CD4-positive, alpha-beta T cell treated with Interleukin-2 at 100 ng/mL for 4 hours (primary cell): ENCODE results near the gene MTMR8.
"Not testable (repeated sequence)": the region's sequence is repeated elsewhere in the genome, so short reads cannot be mapped to it uniquely, and the experiment has no call there.

ENCODE experiments used
- DNase-seq: peaks from one replicate; pipeline ENCODE4 v3.0.0-alpha.2; 2020; ENCODE audit warnings: low spot score

Gene MTMR8

DNA sequence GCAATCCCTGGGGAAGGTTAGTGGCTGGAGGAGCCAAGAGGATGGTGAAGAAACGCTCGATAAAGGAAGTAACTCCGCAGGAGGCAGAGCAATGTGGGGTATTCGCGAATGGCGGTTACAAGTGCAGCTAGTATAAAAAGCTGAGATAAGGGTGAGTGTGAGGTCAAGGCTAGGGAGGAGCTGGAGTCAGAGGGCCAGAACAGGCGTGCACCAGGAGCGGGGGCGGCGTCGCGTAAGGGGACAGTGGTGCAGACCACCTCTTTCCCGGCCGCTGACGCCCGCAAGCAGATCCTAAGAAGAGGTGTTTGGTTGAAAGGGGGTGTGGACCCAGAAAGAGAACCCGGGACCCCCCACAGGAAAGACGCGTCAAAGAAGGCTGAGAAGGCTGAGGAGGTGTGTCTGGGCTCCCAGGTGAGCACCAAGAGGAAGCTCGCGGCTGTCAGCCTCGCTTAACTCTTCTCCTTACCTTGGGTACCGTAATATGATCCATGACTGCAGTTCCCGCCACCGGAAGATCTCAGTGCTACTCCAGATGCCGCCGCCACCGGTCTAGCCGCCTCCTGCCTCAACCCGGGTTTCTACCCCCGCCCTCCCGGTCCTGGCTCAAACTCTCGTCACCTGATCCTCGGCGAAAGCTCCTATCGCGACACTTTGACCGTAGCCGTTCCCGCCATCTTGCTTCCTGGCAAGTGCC, at the start of gene MTMR8:
MTMR8 (minus strand) TSS at position 579 of the 694 bp plus-strand sequence; CDS start at position 490, 89 bp downstream.
- peak; percentile 78 for DNase-seq

DNA sequence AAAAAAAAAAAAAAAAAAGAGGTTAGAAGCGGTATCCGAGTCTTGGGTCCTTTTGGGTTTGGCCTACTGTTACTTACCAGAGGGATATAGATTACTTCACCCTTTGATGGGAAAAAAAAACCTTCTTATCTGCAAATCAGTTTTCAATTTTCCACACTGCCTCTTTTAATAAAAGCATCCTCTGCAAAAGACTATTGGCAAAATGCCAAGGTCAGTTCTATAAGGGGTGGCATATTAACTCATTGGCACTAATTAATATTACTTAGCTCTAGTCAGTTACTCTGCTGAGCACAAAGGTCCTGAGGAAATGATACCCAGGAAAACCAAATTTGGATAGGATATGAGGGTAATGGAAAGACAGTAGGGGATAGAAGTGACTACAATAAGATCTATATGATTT, 44.3 kb upstream of the MTMR8 start:
- no peak for DNase-seq

DNA sequence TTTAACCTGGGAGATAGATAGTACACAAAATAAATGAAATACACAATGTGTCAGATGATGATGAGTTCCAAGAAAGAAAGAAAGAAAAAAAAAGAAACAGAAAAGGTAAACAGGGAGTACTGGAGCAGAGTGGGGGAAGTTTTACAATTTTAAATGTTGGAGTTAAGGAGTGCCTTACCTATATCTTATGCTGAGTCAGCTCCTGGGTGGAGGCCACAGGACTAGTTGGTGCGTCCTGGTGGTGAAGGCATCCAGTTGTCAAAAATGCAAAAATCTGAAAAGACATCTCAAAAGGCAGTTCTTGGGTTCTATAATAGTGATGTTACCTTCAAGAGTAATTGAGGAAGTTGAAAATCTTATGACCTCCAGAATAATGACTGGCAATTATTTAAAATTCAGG, 42.4 kb upstream of the MTMR8 start:
- no peak for DNase-seq

GRCh38 chrX:64437218-64437617, 42.0 kb upstream of the MTMR8 start:
- no peak for DNase-seq

DNA sequence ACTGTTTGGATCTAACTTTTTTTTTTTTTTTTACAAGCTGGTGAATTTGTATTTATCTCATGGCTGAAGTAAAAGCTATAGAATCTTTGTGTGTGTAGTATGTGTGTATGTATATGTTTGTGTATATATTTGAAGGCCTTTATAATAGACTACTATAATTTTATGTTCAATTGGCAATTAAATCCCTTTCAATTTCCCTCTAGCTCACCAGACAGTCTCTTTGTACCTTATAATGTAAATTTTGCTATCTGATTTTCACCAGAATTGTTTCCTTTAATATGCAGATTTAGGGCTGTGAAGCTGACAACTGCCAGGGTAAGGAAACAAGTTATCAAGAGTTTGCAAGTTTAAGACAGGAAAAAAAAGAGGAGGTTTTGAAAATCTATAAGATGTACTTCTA, 33.1 kb upstream of the MTMR8 start:
- no peak for DNase-seq

DNA sequence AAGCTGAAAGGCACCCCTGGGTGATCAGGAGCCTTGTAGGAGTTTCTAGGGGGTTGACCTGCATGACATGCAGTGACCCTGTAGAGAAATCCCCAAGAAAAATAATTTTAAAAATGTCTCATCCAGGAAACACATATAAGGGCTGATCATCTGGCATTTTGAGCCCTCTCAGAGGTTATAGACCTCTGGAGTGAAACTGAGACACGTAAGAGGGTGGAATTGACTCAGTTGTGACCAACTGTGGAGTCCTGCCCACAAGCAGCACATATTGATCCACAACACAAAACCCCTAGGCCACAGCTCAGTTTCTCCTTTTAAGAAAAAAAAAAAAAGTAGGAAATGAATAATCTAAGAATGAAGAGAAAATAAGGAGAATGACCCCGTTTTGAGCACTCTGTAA, 32.5 kb upstream of the MTMR8 start:
- no peak for DNase-seq

- no peak for DNase-seq
Observed at GRCh38 chrX:64427281-64427680, 32.0 kb upstream of the MTMR8 start.

- DNase-seq = not testable (repeated sequence)
Observed at GRCh38 chrX:64409730-64410129, 14.5 kb upstream of the MTMR8 start.

GRCh38 chrX:64398088-64398487, 2.8 kb upstream of the MTMR8 start:
- no peak for DNase-seq

GRCh38 chrX:64395568-64395929, 297 bp upstream of the MTMR8 start:
- no peak for DNase-seq

DNA sequence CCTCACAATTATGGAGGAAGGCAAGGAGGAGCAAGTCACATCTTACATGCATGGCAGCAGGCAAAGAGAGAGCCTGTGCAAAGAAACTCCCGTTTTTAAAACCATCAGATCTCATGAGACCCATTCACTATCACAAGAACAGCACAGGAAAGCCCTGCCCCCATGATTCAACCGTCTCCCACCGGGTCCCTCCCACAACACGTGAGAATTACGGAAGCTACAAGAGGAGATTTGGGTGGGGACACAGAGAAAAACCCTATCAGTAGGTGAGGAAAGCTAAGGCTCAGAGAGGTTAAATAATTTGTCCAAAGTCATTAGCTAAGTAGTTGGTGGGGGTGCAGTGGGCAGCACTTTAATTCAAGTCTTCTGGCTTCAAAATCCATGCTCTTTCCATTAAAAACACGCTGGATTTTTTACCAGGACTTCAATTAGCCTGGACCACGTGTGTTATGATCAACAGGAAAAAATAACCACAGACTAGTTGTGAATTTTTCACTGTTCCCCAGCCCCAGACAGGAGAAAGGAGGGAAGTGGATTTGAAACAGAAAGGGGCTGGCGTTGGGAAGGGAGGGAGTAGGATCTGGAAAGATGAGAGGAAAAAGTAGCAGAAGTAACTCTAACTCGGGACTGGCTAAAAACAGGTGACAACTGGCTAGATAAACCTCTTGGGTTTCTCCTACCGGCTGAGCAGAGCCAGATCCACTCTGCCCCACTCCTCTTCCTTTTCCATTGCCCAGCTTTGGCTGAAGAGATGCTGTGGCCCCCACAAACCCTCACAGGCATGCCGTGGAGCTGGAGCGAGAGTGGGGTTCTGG, 986 bp downstream of the MTMR8 start:
- no peak for DNase-seq

DNA sequence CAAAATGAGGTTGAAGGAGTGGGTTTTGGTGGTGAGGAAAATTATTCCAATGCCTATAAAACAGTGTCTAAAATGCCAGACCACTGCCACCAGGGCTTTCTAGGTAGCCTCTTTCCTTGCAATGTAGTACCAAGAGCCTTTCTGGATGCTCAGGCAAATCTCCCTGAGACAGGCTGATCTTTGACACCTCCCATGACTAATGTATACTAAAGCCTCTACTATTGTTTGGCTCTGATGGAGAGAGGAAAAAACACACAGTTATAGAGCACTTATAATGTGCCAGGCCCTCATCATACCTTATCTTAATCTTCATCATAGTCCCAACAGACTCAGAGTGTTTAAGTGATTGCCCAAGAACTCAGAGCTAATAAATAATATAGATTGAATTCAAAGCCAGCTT, 5.8 kb downstream of the MTMR8 start:
- DNase-seq = no peak

DNA sequence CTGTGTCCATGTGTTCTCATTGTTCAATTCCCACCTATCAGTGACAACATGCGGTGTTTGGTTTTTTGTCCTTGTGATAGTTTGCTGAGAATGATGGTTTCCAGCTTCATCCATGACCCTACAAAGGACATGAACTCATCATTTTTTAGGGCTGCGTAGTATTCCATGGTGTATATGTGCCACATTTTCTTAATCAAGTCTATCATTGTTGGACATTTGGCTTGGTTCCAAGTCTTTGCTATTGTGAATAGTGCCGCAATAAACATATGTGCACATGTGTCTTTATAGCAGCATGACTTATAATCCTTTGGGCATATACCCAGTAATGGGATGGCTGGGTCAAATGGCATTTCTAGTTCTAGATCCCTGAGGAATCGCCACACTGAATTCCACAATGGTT, 14.5 kb downstream of the MTMR8 start:
- not testable (repeated sequence) for DNase-seq

- no peak for DNase-seq
Observed at GRCh38 chrX:64379924-64380323, 15.3 kb downstream of the MTMR8 start.

DNA sequence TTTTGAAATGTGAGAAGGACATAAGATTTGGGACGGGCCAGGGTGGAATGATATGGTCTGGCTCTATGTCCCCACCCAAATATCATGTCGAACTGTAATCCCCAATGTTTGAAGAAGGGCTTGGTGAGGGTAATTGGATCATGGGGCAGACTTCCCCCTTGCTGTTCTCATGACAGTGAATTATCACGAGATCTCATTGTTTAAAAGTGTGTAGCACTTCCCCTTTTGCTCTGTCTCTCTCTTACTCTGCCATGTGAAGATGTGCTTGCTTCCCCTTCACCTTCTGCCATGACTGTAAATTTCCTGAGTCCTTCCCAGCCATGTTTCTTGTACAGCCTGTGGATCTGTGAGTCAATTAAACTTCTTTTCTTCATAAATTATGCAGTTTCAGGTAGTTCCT, 17.5 kb downstream of the MTMR8 start:
- no peak for DNase-seq

DNA sequence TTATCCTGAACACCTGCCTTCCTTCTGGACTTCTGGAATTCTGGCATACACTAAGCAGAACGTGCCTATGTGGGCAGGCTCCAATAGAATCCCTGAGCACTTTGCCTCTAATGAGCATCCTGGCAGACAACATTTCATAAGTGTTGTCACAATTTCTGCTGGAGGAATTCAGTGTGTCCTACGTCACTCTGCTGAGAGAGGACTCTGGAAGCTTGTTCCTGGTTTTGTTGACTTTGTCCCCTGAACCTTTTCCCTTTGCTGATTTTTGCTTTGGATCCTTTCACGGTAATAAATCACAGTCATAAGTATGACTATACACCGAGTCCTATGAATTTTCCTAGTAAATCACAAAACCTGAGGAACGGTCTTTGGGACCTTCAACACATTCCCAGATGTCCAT, 43.2 kb downstream of the MTMR8 start:
- no peak for DNase-seq

GRCh38 chrX:64350521-64350920, 44.7 kb downstream of the MTMR8 start:
- DNase-seq = no peak

GRCh38 chrX:64350047-64350446, 45.2 kb downstream of the MTMR8 start:
- no peak for DNase-seq

GRCh38 chrX:64342811-64343210, 52.4 kb downstream of the MTMR8 start:
- DNase-seq = no peak

DNA sequence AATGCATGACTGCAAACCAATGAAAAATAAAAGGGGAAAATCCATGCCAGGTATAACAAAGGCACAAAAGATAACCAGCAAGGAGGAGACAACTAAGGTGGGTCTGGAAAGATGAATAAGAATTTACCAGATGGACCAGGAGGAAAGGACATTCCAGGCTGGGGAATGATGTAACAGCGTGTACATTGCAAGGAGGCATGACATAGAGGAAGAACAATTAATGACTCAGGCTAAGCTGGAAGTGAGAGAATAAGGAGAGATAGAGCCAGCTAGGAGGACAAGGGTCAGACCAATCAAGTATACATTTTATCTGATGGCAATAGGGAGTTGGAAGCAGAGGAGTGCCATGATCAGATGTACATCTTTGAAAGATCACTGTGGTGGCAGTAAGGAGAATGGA, 57.0 kb downstream of the MTMR8 start:
- DNase-seq = no peak

GRCh38 chrX:64334467-64334866, 60.8 kb downstream of the MTMR8 start:
- no peak for DNase-seq

DNA sequence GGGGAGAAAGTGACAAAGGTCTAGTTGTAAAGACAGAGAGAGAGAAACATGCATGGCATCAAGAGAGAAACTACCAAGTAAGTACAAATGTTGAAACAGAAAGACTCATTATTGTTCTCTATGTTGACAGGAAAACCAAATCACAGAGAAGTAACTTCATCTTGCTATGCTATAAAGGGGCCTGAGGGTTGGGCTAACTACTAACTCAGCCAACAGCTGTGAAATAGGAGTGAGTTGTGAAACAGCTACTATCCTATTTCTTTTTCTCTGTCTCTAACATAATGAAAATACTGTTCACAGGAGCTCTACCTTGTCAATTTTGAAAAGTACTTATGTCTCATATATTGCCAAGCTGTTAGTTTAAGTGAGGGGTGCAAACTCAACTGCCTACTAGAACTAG, 65.0 kb downstream of the MTMR8 start:
- DNase-seq = no peak

DNA sequence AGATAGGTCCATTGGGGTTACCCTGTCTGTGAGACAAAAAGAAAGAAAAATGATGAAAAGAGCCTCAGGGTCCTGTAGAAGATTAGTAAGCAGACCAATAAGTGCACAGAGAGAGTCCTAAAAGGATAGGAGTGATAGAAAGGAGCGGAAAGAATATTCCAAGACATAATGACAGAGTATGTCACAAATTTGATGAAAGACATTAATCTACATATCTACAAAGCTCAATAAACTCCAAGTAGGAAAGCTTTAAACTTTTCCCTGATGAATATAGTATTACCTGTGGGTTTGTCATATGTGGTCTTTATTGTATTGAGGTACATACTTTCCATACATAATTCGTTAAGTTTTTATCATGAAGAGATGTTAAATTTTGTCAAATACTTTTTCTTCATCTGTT, 73.7 kb downstream of the MTMR8 start:
- DNase-seq = no peak

DNA sequence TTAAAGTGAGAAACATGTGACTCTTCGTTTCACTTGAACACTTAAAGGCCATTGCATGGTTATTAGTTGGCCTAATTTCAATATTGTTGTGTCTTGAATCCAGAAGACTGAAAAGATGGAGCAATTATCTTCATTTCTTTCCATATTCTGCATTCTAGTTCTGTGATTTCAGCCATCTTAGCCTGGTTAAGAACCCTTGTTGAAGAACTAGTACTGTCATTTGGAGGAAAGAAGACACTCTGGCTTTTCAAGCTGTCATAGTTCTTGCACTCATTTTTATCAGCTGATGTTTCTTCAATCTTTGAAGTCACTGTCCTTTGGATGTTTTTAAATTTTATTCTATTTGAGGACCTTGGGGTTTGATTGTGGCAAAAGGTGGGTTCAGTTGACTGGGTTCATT, 81.6 kb downstream of the MTMR8 start:
- no peak for DNase-seq
